ENCODE measurements around the gene TGFBR3. TPM values are rescaled to one million over a fixed set of nuclear protein-coding genes. Genes with fewer than 3 reads are reported as not detected.

TGFBR3 gene
- total RNA-seq, 1 experiment from 2014 or later, result not detected

GRCh38 chr1:91751275-91751674, 134.7 kb downstream of the TGFBR3 start:
- H3K79me2 ChIP-seq (ENCODE audit: low read length), result no peaks in the 10 kb centered on the region
- H3K27ac ChIP-seq (ENCODE audit: low read length), result no peak overlapping the region
- no peak overlapping the region for H3K4me2 ChIP-seq (ENCODE audit: low read depth, low read length, poor library complexity, severe bottlenecking)
- H2AFZ ChIP-seq (ENCODE audit: low read length), result no peak overlapping the region
- no peak overlapping the region for H3K9ac ChIP-seq (ENCODE audit: low read length)
- no peaks in the 10 kb centered on the region for H3K27me3 ChIP-seq (ENCODE audit: low read length)
- no peaks in the 10 kb centered on the region for H3K4me1 ChIP-seq (ENCODE audit: low read length)
- H3K9me3 ChIP-seq (ENCODE audit: low read length), result no peaks in the 10 kb centered on the region
- no peaks in the 10 kb centered on the region for H4K20me1 ChIP-seq (ENCODE audit: insufficient read depth, low read depth, low read length)
- DNase-seq, result no peak
- H3K9me2 ChIP-seq (replicated peaks; ENCODE audit: insufficient read depth, low read length), result no peaks in the 10 kb centered on the region
- no peak overlapping the region for H3K4me3 ChIP-seq (ENCODE audit: low read length)
- H3K36me3 ChIP-seq (ENCODE audit: insufficient read depth, low read length), result no peaks in the 10 kb centered on the region

GRCh38 chr1:91750398-91750996, 135.5 kb downstream of the TGFBR3 start:
- H3K27me3 ChIP-seq (ENCODE audit: low read length), result no peaks in the 10 kb centered on the region
- no peak overlapping the region for H3K27ac ChIP-seq (ENCODE audit: low read length)
- H3K4me1 ChIP-seq (ENCODE audit: low read length), result no peaks in the 10 kb centered on the region
- H3K9me3 ChIP-seq (ENCODE audit: low read length), result no peaks in the 10 kb centered on the region
- no peak overlapping the region for H2AFZ ChIP-seq (ENCODE audit: low read length)
- H3K36me3 ChIP-seq (ENCODE audit: insufficient read depth, low read length), result no peaks in the 10 kb centered on the region
- H3K4me2 ChIP-seq (ENCODE audit: low read depth, low read length, poor library complexity, severe bottlenecking), result no peak overlapping the region
- H4K20me1 ChIP-seq (ENCODE audit: insufficient read depth, low read depth, low read length), result no peaks in the 10 kb centered on the region
- H3K9me2 ChIP-seq (replicated peaks; ENCODE audit: insufficient read depth, low read length), result no peaks in the 10 kb centered on the region
- H3K4me3 ChIP-seq (ENCODE audit: low read length), result no peak overlapping the region
- no peak for DNase-seq
- H3K9ac ChIP-seq (ENCODE audit: low read length), result no peak overlapping the region
- no peaks in the 10 kb centered on the region for H3K79me2 ChIP-seq (ENCODE audit: low read length)

DNA sequence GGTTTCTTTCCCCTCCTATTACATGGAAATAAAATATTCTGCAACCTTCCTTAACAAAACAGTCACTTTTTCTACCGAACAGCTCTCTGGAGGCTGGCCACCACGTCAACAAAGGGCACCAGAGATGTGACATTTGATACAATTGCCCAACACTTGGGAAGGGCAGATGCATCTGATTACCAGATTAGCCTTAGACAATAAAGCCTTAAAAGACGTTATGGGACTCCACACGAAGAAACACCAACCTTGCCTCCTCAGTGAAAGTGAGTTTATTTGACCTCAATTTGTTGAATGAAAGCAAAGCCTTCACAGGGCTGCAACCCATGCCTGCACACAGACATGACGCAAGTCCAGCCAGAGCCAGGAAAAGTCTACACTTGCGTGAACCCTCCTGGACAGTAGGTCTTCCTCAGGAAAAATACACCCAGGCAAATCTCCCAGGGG, 136.1 kb downstream of the TGFBR3 start:
- no peaks in the 10 kb centered on the region for H3K4me1 ChIP-seq (ENCODE audit: low read length)
- 0 out of 2 replicates have a peak, but pooled peaks cover 2% of the 10 kb centered on the region for H3K27me3 ChIP-seq (ENCODE audit: low read length)
- H3K36me3 ChIP-seq (ENCODE audit: insufficient read depth, low read length), result no peaks in the 10 kb centered on the region
- H3K9me2 ChIP-seq (replicated peaks; ENCODE audit: insufficient read depth, low read length), result no peaks in the 10 kb centered on the region
- DNase-seq, result no peak
- H3K9ac ChIP-seq (ENCODE audit: low read length), result no peak overlapping the region
- H3K27ac ChIP-seq (ENCODE audit: low read length), result no peak overlapping the region
- no peak overlapping the region for H3K4me2 ChIP-seq (ENCODE audit: low read depth, low read length, poor library complexity, severe bottlenecking)
- no peak overlapping the region for H3K4me3 ChIP-seq (ENCODE audit: low read length)
- no peak overlapping the region for H2AFZ ChIP-seq (ENCODE audit: low read length)
- no peaks in the 10 kb centered on the region for H3K9me3 ChIP-seq (ENCODE audit: low read length)
- H4K20me1 ChIP-seq (ENCODE audit: insufficient read depth, low read depth, low read length), result no peaks in the 10 kb centered on the region
- no peaks in the 10 kb centered on the region for H3K79me2 ChIP-seq (ENCODE audit: low read length)

- H3K27me3 ChIP-seq (ENCODE audit: low read length), result 0 out of 2 replicates have a peak, but pooled peaks cover 2% of the 10 kb centered on the region
- no peak overlapping the region for H2AFZ ChIP-seq (ENCODE audit: low read length)
- no peaks in the 10 kb centered on the region for H3K9me2 ChIP-seq (replicated peaks; ENCODE audit: insufficient read depth, low read length)
- H3K27ac ChIP-seq (ENCODE audit: low read length), result no peak overlapping the region
- H4K20me1 ChIP-seq (ENCODE audit: insufficient read depth, low read depth, low read length), result no peaks in the 10 kb centered on the region
- H3K9me3 ChIP-seq (ENCODE audit: low read length), result no peaks in the 10 kb centered on the region
- no peak overlapping the region for H3K9ac ChIP-seq (ENCODE audit: low read length)
- no peak for DNase-seq
- H3K36me3 ChIP-seq (ENCODE audit: insufficient read depth, low read length), result no peaks in the 10 kb centered on the region
- H3K79me2 ChIP-seq (ENCODE audit: low read length), result no peaks in the 10 kb centered on the region
- H3K4me2 ChIP-seq (ENCODE audit: low read depth, low read length, poor library complexity, severe bottlenecking), result no peak overlapping the region
- H3K4me3 ChIP-seq (ENCODE audit: low read length), result no peak overlapping the region
- no peaks in the 10 kb centered on the region for H3K4me1 ChIP-seq (ENCODE audit: low read length)
These were observed 138.3 kb downstream of the TGFBR3 start for GRCh38 chr1:91747666-91748065.

GRCh38 chr1:91746728-91747338, 139.1 kb downstream of the TGFBR3 start:
- Histone ChIP-seq H3K9me2 (replicated peaks; ENCODE audit: insufficient read depth, low read length) (no peaks in the 10 kb centered on the region), H3K4me2 (ENCODE audit: low read depth, low read length, poor library complexity, severe bottlenecking) (no peak overlapping the region), H2AFZ (ENCODE audit: low read length) (no peak overlapping the region), H3K9ac (ENCODE audit: low read length) (no peak overlapping the region), H3K4me3 (ENCODE audit: low read length) (no peak overlapping the region), H3K79me2 (ENCODE audit: low read length) (no peaks in the 10 kb centered on the region), H3K27me3 (ENCODE audit: low read length) (0 out of 2 replicates have a peak, but pooled peaks cover 2% of the 10 kb centered on the region), H3K27ac (ENCODE audit: low read length) (no peak overlapping the region), H3K36me3 (ENCODE audit: insufficient read depth, low read length) (no peaks in the 10 kb centered on the region), H3K4me1 (ENCODE audit: low read length) (no peaks in the 10 kb centered on the region), H4K20me1 (ENCODE audit: insufficient read depth, low read depth, low read length) (no peaks in the 10 kb centered on the region), H3K9me3 (ENCODE audit: low read length) (no peaks in the 10 kb centered on the region)
- no peak for DNase-seq

GRCh38 chr1:91745640-91746373, 140.1 kb downstream of the TGFBR3 start:
- Histone ChIP-seq H3K4me3 (ENCODE audit: low read length) (no peak overlapping the region), H3K27ac (ENCODE audit: low read length) (no peak overlapping the region), H3K9me2 (replicated peaks; ENCODE audit: insufficient read depth, low read length) (no peaks in the 10 kb centered on the region), H3K36me3 (ENCODE audit: insufficient read depth, low read length) (no peaks in the 10 kb centered on the region), H3K79me2 (ENCODE audit: low read length) (no peaks in the 10 kb centered on the region), H3K4me2 (ENCODE audit: low read depth, low read length, poor library complexity, severe bottlenecking) (no peak overlapping the region), H3K27me3 (ENCODE audit: low read length) (0 out of 2 replicates have a peak, but pooled peaks cover 2% of the 10 kb centered on the region), H4K20me1 (ENCODE audit: insufficient read depth, low read depth, low read length) (no peaks in the 10 kb centered on the region), H3K9me3 (ENCODE audit: low read length) (no peaks in the 10 kb centered on the region), H3K4me1 (ENCODE audit: low read length) (no peaks in the 10 kb centered on the region), H3K9ac (ENCODE audit: low read length) (no peak overlapping the region), H2AFZ (ENCODE audit: low read length) (no peak overlapping the region)
- DNase-seq, result no peak

DNA sequence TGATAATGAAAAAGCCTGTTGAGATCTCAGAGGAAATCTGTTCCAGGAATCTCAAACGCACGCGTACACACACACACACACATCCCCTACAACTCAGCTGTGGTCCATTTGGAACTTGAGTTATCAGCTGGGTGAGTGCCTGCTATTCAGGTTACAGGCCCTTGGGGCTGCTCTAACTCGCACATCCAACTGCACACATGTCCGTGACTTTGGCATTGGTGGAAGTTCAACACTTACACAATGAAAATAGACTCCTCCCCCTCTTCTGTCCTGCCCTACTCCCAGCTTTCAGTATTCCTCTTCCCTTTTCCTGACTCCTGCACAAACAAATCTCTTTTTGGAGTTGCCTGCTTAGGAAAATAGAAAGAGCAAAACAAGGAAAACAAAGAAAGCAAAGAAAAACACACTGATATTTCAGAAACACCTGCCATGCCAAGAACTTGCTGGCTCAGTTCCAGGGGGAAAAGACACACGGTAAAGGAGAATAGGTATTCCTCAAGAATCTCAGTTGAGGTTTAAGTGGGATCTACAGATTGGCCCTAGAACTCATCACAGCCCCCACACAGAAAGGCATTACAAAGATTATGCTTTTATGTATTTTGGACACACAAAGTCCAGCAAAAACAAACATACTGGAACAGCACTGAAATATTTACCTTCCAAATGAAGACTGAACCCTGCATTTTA, 140.9 kb downstream of the TGFBR3 start:
- Histone ChIP-seq H4K20me1 (ENCODE audit: insufficient read depth, low read depth, low read length) (no peaks in the 10 kb centered on the region), H3K4me3 (ENCODE audit: low read length) (no peak overlapping the region), H3K4me1 (ENCODE audit: low read length) (no peaks in the 10 kb centered on the region), H3K9me2 (replicated peaks; ENCODE audit: insufficient read depth, low read length) (no peaks in the 10 kb centered on the region), H3K9me3 (ENCODE audit: low read length) (no peaks in the 10 kb centered on the region), H3K4me2 (ENCODE audit: low read depth, low read length, poor library complexity, severe bottlenecking) (no peak overlapping the region), H3K36me3 (ENCODE audit: insufficient read depth, low read length) (no peaks in the 10 kb centered on the region), H3K9ac (ENCODE audit: low read length) (no peak overlapping the region), H3K27me3 (ENCODE audit: low read length) (0 out of 2 replicates have a peak, but pooled peaks cover 2% of the 10 kb centered on the region), H3K79me2 (ENCODE audit: low read length) (no peaks in the 10 kb centered on the region), H3K27ac (ENCODE audit: low read length) (no peak overlapping the region), H2AFZ (ENCODE audit: low read length) (no peak overlapping the region)
- DNase-seq, result no peak

DNA sequence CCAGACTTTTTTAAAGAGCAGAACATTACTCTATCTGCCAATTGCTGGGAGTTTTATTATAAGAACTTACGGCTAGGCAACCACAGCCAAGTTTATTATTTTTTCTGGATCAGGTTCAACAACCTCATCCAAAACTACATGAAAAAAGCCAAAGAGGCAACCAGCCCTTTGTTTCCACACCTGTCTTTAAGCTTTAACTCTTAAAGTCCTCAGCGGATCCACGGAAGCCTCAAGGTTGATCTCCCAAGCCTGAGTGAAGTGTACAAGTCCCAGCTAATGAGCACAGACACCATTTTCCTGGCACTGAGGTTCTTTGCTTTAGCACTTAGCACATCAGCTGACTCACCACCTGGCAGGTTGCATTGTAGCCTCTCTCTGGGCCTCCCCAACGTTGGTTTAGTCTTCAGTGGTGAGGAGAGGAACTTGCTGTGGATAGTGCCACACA, 143.1 kb downstream of the TGFBR3 start:
- H3K4me2 ChIP-seq (ENCODE audit: low read depth, low read length, poor library complexity, severe bottlenecking), result no peak overlapping the region
- H3K27me3 ChIP-seq (ENCODE audit: low read length), result 0 out of 2 replicates have a peak, but pooled peaks cover 2% of the 10 kb centered on the region
- DNase-seq, result no peak
- H3K4me3 ChIP-seq (ENCODE audit: low read length), result no peak overlapping the region
- no peaks in the 10 kb centered on the region for H3K9me3 ChIP-seq (ENCODE audit: low read length)
- H3K9me2 ChIP-seq (replicated peaks; ENCODE audit: insufficient read depth, low read length), result no peaks in the 10 kb centered on the region
- H3K79me2 ChIP-seq (ENCODE audit: low read length), result no peaks in the 10 kb centered on the region
- no peak overlapping the region for H3K9ac ChIP-seq (ENCODE audit: low read length)
- H3K4me1 ChIP-seq (ENCODE audit: low read length), result no peaks in the 10 kb centered on the region
- no peaks in the 10 kb centered on the region for H4K20me1 ChIP-seq (ENCODE audit: insufficient read depth, low read depth, low read length)
- no peak overlapping the region for H3K27ac ChIP-seq (ENCODE audit: low read length)
- H3K36me3 ChIP-seq (ENCODE audit: insufficient read depth, low read length), result no peaks in the 10 kb centered on the region
- no peak overlapping the region for H2AFZ ChIP-seq (ENCODE audit: low read length)
